Nephron progenitor cell (in vitro differentiated cells): Measurements from ENCODE around the gene GOLGA6C.
A peak's percentile ranks its signal among the peaks of the same experiment; 100 is the strongest.
"Not testable (repeated sequence)": the region's sequence is repeated elsewhere in the genome, so short reads cannot be mapped to it uniquely, and the experiment has no call there.

Experiments
- DNase-seq: peaks from one replicate; pipeline ENCODE4 v3.0.0; 2021
- H3K27ac Mint-ChIP-seq: 2 replicates; pipeline ENCODE4 v1.8.0; 2021; ENCODE audit warnings: mild to moderate bottlenecking, moderate library complexity, mixed read lengths
- H3K27me3 Mint-ChIP-seq: 2 replicates; pipeline ENCODE4 v1.8.0; 2021; ENCODE audit warnings: mild to moderate bottlenecking, low read depth, mixed read lengths; ENCODE audit not compliant: poor library complexity
- H3K36me3 Mint-ChIP-seq: 2 replicates; pipeline ENCODE4 v1.8.0; 2021; ENCODE audit warnings: low read depth, mixed read lengths
- H3K4me1 Mint-ChIP-seq: 2 replicates; pipeline ENCODE4 v1.8.0; 2021; ENCODE audit warnings: mixed read lengths
- H3K4me3 Mint-ChIP-seq: 2 replicates; pipeline ENCODE4 v1.8.0; 2021; ENCODE audit warnings: mild to moderate bottlenecking, moderate library complexity, mixed read lengths
- H3K9me3 Mint-ChIP-seq: 2 replicates; pipeline ENCODE4 v1.8.0; 2021; ENCODE audit warnings: mild to moderate bottlenecking, moderate library complexity, mixed read lengths
- TF ChIP-seq, protein P1 (sequence below): fragments of 200-600 bp; sonication (generic); IDR thresholded peaks from 2 replicates; pipeline ENCODE4 v1.5.0; 2021; ENCODE audit warnings: antibody characterized with exemption

The GOLGA6C gene, protein sequence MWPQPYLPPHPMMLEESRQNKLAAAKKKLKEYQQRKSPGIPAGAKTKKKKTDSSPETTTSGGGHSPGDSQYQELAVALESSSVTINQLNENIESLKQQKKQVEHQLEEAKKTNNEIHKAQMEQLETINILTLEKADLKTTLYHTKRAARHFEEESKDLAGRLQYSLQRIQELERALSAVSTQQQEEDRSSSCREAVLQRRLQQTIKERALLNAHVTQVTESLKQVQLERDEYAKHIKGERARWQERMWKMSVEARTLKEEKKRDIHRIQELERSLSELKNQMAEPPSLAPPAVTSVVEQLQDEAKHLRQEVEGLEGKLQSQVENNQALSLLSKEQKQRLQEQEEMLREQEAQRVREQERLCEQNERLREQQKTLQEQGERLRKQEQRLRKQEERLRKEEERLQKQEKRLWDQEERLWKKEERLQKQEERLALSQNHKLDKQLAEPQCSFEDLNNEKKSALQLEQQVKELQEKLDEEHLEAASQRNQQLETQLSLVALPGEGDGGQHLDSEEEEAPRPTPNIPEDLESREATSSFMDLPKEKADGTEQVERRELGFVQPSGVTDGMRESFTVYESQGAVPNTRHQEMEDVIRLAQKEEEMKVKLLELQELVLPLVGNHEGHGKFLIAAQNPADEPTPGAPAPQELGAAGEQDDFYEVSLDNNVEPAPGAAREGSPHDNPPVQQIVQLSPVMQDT

DNA sequence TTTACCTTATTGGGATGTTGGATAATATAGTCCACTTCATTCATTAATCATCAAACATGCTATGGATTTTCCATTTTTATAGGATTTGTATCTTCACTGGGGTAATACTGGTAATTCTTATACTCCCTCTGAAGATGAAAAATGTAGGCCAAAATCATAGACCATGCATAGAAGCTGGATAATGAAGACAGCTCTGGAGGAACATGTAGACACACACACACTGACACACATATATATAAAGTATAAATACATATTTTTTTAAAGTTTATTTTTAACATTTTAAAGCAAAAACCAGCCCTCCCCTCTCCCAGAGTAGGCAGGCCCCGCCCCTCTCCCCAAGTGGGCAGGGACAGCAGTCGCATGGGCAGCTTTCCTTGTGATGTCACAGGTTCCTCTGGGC lies at the start of gene GOLGA6C:
Gene GOLGA6C (plus strand): TSS at position 301 of the 400 bp plus-strand sequence. CDS start 265 bp downstream, outside the sequence.
- not testable (repeated sequence) for H3K36me3 Mint-ChIP-seq, DNase-seq, H3K27me3 Mint-ChIP-seq, H3K9me3 Mint-ChIP-seq, H3K27ac Mint-ChIP-seq, H3K4me3 Mint-ChIP-seq, H3K4me1 Mint-ChIP-seq

DNA sequence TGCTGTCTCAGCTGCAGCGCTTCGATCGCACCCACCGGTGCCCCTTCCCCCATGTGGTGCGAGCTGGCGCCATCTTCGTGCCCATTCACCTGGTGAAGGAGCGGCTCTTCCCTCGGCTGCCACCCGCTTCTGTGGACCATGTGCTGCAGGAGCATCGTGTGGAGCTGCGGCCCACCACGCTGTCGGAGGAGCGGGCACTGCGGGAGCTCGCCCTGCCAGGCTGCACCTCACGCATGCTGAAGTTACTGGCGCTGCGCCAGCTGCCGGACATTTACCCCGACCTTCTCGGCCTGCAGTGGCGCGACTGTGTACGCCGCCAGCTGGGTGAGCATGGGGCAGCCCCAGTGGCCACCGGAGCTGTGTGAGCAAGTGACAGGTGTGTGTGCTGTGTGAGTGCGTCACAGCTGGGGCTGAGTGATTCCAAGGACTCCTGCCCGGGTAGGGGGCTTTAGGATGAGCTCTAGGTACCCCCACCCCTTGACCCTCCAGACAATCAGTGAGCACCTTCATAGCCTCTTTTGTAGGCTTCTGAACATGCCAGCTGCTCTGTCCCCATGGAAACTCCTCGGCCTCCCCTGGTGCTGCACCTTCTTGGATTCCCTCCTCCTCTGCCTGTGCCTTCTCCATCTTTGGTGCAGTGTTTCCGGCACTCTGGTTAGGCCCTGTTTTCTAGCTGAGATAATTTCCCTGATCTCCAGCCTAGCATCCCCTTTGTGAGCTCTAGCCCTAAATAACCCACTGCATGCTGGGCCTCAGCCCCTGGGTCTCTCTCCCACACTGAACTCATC lies 49.4 kb upstream of the GOLGA6C start:
- TF ChIP-seq, protein P1, sequence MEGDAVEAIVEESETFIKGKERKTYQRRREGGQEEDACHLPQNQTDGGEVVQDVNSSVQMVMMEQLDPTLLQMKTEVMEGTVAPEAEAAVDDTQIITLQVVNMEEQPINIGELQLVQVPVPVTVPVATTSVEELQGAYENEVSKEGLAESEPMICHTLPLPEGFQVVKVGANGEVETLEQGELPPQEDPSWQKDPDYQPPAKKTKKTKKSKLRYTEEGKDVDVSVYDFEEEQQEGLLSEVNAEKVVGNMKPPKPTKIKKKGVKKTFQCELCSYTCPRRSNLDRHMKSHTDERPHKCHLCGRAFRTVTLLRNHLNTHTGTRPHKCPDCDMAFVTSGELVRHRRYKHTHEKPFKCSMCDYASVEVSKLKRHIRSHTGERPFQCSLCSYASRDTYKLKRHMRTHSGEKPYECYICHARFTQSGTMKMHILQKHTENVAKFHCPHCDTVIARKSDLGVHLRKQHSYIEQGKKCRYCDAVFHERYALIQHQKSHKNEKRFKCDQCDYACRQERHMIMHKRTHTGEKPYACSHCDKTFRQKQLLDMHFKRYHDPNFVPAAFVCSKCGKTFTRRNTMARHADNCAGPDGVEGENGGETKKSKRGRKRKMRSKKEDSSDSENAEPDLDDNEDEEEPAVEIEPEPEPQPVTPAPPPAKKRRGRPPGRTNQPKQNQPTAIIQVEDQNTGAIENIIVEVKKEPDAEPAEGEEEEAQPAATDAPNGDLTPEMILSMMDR, result no peak
- Mint-ChIP-seq H3K9me3 (no peaks in the 10 kb centered on the region), H3K4me3 (no peak overlapping the region), H3K36me3 (peaks cover 9% of the 10 kb centered on the region), H3K27me3 (no peaks in the 10 kb centered on the region), H3K27ac (no peak overlapping the region), H3K4me1 (peaks cover 11% of the 10 kb centered on the region)
- DNase-seq, result no peak

DNA sequence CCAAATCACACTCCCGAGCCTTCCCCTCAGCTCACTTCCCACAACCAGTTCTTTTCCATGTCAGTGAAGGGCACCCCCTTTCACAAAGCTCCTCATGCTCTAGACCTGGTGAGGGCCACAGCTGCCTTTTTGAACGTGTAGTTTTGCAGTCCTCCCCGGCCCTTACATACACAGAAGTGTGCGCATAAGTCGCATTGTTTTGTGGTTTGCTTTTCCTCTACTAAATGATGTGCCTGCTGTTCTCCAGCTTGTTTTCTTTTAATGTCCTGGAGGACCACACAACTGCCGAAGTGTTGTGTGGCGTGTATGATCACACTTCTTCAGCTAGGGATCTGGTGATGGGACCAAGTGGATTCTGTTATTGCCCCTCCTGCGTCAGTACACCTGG lies 48.9 kb upstream of the GOLGA6C start:
- H3K4me3 Mint-ChIP-seq, result no peak overlapping the region
- no peaks in the 10 kb centered on the region for H3K27me3 Mint-ChIP-seq
- H3K36me3 Mint-ChIP-seq, result peaks cover 9% of the 10 kb centered on the region
- no peaks in the 10 kb centered on the region for H3K9me3 Mint-ChIP-seq
- peak overlapping the region; percentile 78 for H3K27ac Mint-ChIP-seq
- DNase-seq, result no peak
- H3K4me1 Mint-ChIP-seq, result peaks cover 8% of the 10 kb centered on the region
- TF ChIP-seq, protein P1, result no peak

DNA sequence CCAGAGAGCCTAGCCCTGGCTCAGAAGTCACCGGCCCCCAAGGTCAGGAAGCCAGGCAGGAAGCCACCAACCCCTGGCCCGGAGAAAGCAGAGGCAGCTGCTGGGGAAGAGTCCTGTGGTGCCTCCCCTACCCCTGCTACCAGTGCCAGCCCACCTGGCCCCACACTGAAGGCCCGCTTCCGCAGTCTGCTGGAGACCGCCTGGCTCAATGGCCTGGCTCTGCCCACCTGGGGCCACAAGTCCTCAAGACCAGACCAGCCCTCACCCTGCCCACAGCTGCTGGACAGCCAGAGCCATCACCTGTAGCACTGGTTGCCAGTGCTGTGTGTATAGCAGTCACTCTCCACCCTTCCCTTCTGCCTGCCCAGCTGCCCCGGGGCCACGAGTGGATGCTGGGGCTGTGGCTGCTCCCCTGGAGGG lies 47.3 kb upstream of the GOLGA6C start:
- H3K9me3 Mint-ChIP-seq, result no peaks in the 10 kb centered on the region
- no peak for DNase-seq
- H3K36me3 Mint-ChIP-seq, result peaks cover 9% of the 10 kb centered on the region
- TF ChIP-seq, protein P1, result no peak
- H3K4me3 Mint-ChIP-seq, result no peak overlapping the region
- H3K4me1 Mint-ChIP-seq, result no peaks in the 10 kb centered on the region
- H3K27me3 Mint-ChIP-seq, result no peaks in the 10 kb centered on the region
- H3K27ac Mint-ChIP-seq, result no peak overlapping the region

DNA sequence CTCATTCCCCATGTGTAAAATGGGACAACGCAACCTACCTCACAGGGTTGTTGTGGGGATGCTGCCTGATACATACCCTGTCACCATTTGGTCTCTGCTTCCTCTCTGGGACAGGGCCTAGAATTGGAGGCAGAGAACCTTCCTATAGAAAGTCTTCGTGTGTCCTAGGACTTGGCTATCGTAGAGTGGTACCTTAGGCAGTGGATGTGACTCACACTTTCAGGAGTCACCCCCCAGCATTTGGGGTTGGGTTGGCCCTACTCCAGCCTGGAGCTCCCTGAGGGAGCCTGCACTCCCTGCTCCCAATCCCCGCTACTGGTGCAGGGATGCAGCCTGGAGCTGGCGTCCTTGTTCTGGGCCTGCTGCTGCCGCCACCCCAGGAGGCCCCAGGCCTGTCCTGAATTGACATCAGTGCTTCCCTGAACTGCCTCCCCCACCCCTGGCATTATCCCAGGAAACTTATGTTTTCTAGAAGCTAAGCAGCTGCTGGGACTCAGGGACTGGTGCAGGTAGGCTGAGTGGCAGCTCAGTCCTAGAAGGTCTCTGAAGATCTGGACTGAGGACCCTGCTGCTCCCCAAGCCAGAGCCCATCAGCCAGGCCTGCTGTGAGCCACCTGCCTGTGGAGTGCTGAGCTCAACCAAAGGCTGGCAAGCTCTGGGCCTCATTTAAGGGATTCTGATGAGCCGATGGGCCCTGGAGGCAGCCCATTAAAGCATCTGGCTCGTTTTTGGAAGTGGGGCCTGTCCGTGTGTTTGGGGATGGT lies 46.5 kb upstream of the GOLGA6C start:
- H3K9me3 Mint-ChIP-seq, result no peaks in the 10 kb centered on the region
- TF ChIP-seq, protein P1, result no peak
- DNase-seq, result no peak
- no peaks in the 10 kb centered on the region for H3K4me1 Mint-ChIP-seq
- H3K36me3 Mint-ChIP-seq, result peaks cover 9% of the 10 kb centered on the region
- no peaks in the 10 kb centered on the region for H3K27me3 Mint-ChIP-seq
- no peak overlapping the region for H3K4me3 Mint-ChIP-seq
- H3K27ac Mint-ChIP-seq, result no peak overlapping the region
